Hematopoietic multipotent progenitor cell (in vitro differentiated cells): ENCODE results near the gene WNT5A. TPM values are rescaled to one million over a fixed set of nuclear protein-coding genes. Genes with fewer than 3 reads are reported as not detected.

Experiments
- DNase-seq, 3 donors: peaks; one replicate each; pipeline ENCODE4 v3.0.0-alpha.2; 2011 to 2015; ENCODE audit warnings: low read depth in 2 of 3, low spot score in 2 of 3
- total RNA-seq: library from RNA; depleted of rRNA; stranded (reverse); fragments of >200 nt; gene quantifications from one replicate; pipeline ENCODE4 v1.2.3, GENCODE V29; 2012

The WNT5A gene
- total RNA-seq, 1 donor: not detected

- DNase-seq: no peak
These were observed 4.5 kb downstream of the WNT5A start for GRCh38 chr3:55482496-55483195.

GRCh38 chr3:55481744-55482495 is 5.2 kb downstream of the WNT5A start:
- no peak for DNase-seq

GRCh38 chr3:55480911-55481743 is 6.0 kb downstream of the WNT5A start:
- DNase-seq: no peak

GRCh38 chr3:55477306-55478303 is 9.5 kb downstream of the WNT5A start:
- DNase-seq: no peak

GRCh38 chr3:55476515-55476914 is 10.6 kb downstream of the WNT5A start:
- no peak for DNase-seq

- no peak for DNase-seq
These were observed 12.9 kb downstream of the WNT5A start for GRCh38 chr3:55474213-55474632.

- no peak for DNase-seq
These were observed 13.3 kb downstream of the WNT5A start for GRCh38 chr3:55473788-55474187.

- no peak for DNase-seq
These were observed 15.4 kb downstream of the WNT5A start for GRCh38 chr3:55471522-55472280.

GRCh38 chr3:55471084-55471483 is 16.0 kb downstream of the WNT5A start:
- DNase-seq: no peak

GRCh38 chr3:55469957-55470526 is 17.1 kb downstream of the WNT5A start:
- DNase-seq: no peak

- DNase-seq: no peak
These were observed 18.9 kb downstream of the WNT5A start for GRCh38 chr3:55468251-55468650.

- no peak for DNase-seq
These were observed 20.0 kb downstream of the WNT5A start for GRCh38 chr3:55467099-55467498.

GRCh38 chr3:55466526-55466925 is 20.6 kb downstream of the WNT5A start:
- no peak for DNase-seq

GRCh38 chr3:55461896-55462295 is 25.2 kb downstream of the WNT5A start:
- DNase-seq: no peak

- no peak for DNase-seq
These were observed 27.3 kb downstream of the WNT5A start for GRCh38 chr3:55459838-55460237.

- DNase-seq: no peak
These were observed 28.8 kb downstream of the WNT5A start for GRCh38 chr3:55458181-55458790.

- DNase-seq: no peak
These were observed 31.2 kb downstream of the WNT5A start for GRCh38 chr3:55455915-55456314.

- DNase-seq: no peak
These were observed 32.5 kb downstream of the WNT5A start for GRCh38 chr3:55454611-55455010.
